OCI-LY3 (cell line): ENCODE results near the gene RAB25.

ENCODE experiments used
- H2AFZ ChIP-seq: fragments of 200-600, 300-600 bp; shearing (Covaris generic); 2 replicates; pipeline ENCODE4 v1.6.0; 2014; ENCODE audit warnings: antibody characterized with exemption, low read depth, low read length
- H3K27ac ChIP-seq: fragments of 200-600, 300-600 bp; sonication (generic); 2 replicates; pipeline ENCODE4 v1.5.1; 2014; ENCODE audit warnings: mild to moderate bottlenecking, low read length, moderate library complexity, mixed read lengths
- H3K27me3 ChIP-seq: fragments of 200-600, 300-600 bp; sonication (generic); 2 replicates; pipeline ENCODE4 v1.6.1; 2014; ENCODE audit warnings: low read depth, low read length, mixed read lengths
- H3K36me3 ChIP-seq: fragments of 200-600, 300-600 bp; sonication (generic); replicated peaks from 2 replicates; pipeline ENCODE3; 2014; ENCODE audit warnings: low read depth, low read length, mixed read lengths
- H3K4me1 ChIP-seq: fragments of 300-600, 200-600 bp; sonication (generic); 2 replicates; pipeline ENCODE4 v1.6.1; 2014; ENCODE audit warnings: low read length, mixed read lengths
- H3K4me2 ChIP-seq: fragments of 200-600, 300-600 bp; sonication (generic); 2 replicates; pipeline ENCODE4 v1.6.1; 2014; ENCODE audit warnings: low read length, mixed read lengths
- H3K4me3 ChIP-seq: fragments of 300-600, 200-600 bp; sonication (generic); 2 replicates; pipeline ENCODE4 v1.5.1; 2014; ENCODE audit warnings: antibody characterized with exemption, mild to moderate bottlenecking, low read length, moderate library complexity
- H3K79me2 ChIP-seq: fragments of 300-600, 200-600 bp; shearing (Covaris generic); 2 replicates; pipeline ENCODE4 v1.6.1; 2014; ENCODE audit warnings: mild to moderate bottlenecking, low read length, mixed read lengths
- H3K9ac ChIP-seq: fragments of 300-600, 200-600 bp; shearing (Covaris generic); 2 replicates; pipeline ENCODE4 v1.6.0; 2014; ENCODE audit warnings: mild to moderate bottlenecking, low read length, moderate library complexity
- H3K9me3 ChIP-seq: fragments of 200-600, 300-600 bp; shearing (Covaris generic); 2 replicates; pipeline ENCODE4 v1.6.1; 2014; ENCODE audit warnings: low read length, mixed read lengths; ENCODE audit not compliant: insufficient read depth
- H4K20me1 ChIP-seq: fragments of 200-600, 300-600 bp; sonication (generic); 2 replicates; pipeline ENCODE4 v1.6.1; 2016; ENCODE audit warnings: low read length, mixed read lengths; ENCODE audit not compliant: insufficient read depth
- EZH2phosphoT487 ChIP-seq: fragments of 200-600 bp; shearing (Covaris generic); IDR thresholded peaks from 2 replicates; pipeline ENCODE4 v1.6.1; 2018; ENCODE audit warnings: antibody characterized with exemption, mixed run types, low read depth
- TF ChIP-seq, protein P1 (sequence below): fragments of 200-600, 300-600 bp; sonication (generic); IDR thresholded peaks from 2 replicates; pipeline ENCODE4 v1.5.1; 2014; ENCODE audit warnings: antibody characterized with exemption, low read length, low read depth

The RAB25 gene

DNA sequence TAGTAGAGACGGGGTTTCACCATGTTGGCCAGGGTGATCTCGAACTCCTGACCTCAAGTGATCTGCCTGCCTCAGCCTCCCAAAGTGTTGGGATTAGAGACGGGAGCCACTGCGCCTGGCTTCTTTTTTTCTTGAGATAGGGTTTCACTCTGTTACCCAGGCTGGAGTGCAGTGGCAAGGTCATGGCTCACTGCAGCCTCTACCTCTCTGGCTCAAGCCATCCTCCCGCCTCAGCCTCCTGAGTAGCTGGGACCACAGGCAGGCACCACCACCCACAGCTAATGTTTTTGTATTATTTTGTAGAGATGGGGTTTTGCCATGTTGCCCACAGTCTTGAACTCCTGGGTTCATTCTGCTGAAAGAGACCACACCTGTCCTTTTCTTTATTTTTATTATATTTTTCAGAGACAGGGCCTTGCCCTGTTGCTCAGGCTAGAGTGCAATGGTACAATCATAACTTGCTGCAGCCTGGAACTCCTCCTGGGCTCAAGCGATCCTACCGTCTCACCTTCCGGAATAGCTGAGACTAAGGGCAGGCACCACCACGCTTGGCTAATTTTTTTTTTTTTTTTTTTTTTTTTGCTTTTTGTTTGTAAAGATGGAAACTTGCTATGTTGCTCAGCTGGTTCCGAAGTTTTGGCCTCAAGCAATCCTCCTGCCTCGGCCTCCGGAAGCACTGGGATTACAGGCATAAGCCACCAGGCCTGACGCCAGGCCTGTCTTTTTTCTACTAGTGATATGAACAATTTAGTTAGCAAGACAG, 56.6 kb downstream of the RAB25 start:
- Histone ChIP-seq H3K4me2 (no peak overlapping the region), H3K79me2 (no peaks in the 10 kb centered on the region), H3K9me3 (no peaks in the 10 kb centered on the region), H4K20me1 (no peaks in the 10 kb centered on the region), H3K27me3 (peaks cover 46% of the 10 kb centered on the region), H3K4me3 (no peak overlapping the region), H2AFZ (no peak overlapping the region), H3K36me3 (no peaks in the 10 kb centered on the region), H3K9ac (no peak overlapping the region), H3K4me1 (peaks cover 22% of the 10 kb centered on the region), H3K27ac (no peak overlapping the region)
- TF ChIP-seq EZH2phosphoT487, result no peak
- TF ChIP-seq, protein P1, sequence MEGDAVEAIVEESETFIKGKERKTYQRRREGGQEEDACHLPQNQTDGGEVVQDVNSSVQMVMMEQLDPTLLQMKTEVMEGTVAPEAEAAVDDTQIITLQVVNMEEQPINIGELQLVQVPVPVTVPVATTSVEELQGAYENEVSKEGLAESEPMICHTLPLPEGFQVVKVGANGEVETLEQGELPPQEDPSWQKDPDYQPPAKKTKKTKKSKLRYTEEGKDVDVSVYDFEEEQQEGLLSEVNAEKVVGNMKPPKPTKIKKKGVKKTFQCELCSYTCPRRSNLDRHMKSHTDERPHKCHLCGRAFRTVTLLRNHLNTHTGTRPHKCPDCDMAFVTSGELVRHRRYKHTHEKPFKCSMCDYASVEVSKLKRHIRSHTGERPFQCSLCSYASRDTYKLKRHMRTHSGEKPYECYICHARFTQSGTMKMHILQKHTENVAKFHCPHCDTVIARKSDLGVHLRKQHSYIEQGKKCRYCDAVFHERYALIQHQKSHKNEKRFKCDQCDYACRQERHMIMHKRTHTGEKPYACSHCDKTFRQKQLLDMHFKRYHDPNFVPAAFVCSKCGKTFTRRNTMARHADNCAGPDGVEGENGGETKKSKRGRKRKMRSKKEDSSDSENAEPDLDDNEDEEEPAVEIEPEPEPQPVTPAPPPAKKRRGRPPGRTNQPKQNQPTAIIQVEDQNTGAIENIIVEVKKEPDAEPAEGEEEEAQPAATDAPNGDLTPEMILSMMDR, result no peak

DNA sequence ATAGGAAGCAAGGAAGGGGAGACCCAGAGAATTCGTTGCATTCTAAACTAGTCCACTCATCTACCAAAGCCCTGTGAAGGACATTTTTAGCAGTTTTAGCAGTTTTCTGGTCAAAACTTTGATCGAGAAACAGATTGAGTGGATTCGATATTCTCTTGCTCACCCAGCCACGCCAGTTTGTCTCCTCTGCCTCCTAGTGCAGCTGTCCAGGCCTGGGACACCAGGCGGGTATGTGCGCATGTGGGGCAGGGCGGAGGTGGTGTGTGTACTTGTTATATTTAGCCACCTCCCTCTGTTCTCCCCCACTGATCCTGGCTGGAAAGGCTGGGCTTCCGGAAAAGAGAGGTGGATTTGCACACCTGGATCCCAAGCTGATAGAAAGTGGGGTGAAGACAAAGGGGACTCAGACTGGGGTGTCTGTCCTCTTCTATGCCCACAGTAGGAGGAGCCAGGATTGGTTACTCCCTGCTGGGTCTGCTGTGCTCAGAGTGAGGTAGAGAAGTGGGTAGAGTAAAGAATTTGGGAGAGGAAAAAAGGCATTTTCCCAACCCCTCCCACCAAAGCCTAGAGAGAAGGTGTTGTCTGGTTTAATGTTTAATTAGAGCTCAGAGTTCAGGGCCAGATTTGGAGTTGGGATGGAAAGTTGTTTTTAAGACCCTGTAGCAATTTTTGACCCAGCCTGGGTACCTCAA, 57.4 kb downstream of the RAB25 start:
- Histone ChIP-seq H2AFZ (no peak overlapping the region), H3K27me3 (peaks cover 49% of the 10 kb centered on the region), H3K9me3 (no peaks in the 10 kb centered on the region), H3K4me3 (no peak overlapping the region), H4K20me1 (no peaks in the 10 kb centered on the region), H3K4me2 (no peak overlapping the region), H3K4me1 (peaks cover 27% of the 10 kb centered on the region), H3K27ac (no peak overlapping the region), H3K36me3 (no peaks in the 10 kb centered on the region), H3K9ac (no peak overlapping the region), H3K79me2 (no peaks in the 10 kb centered on the region)
- TF ChIP-seq, protein P1, result no peak
- TF ChIP-seq EZH2phosphoT487, result no peak

DNA sequence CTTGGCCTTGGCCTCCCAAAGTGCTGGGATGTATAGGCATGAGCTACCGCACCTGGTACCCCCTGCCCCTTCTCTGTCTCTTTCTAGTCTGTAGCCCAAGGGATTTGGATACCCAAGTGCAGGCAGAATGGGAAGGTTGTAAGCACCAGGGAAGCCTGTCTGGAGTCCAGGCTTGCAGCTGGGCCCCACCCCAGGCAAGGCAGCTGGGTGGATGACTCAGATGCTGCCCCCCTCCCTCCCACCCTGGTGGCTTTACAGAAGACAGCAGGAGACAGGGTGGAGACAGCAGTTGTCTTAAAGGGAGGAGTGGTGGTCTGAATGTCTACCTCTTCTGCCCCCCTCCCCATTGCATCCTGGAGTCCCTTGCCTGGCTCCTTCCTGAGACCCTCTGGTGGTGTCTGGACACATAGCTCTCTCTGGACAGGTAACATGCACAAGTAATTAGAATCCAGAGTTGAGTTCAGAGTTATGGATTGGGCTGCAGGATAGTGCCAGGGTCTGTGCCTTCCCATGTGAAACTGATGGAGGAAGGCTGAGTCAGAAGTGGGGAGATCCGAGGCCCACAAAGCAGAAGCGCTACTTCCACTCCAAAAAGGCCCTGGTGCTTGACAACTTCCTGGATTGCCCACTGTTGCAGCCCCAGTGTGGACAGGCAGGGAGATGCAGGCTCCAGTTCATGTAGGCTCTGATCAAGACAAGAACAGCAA, 58.7 kb downstream of the RAB25 start:
- no peaks in the 10 kb centered on the region for H4K20me1 ChIP-seq
- H2AFZ ChIP-seq, result no peak overlapping the region
- H3K4me2 ChIP-seq, result peak overlapping the region; percentile 29
- H3K36me3 ChIP-seq, result no peaks in the 10 kb centered on the region
- no peak overlapping the region for H3K4me3 ChIP-seq
- no peak overlapping the region for H3K9ac ChIP-seq
- no peaks in the 10 kb centered on the region for H3K79me2 ChIP-seq
- H3K27me3 ChIP-seq, result peaks cover 46% of the 10 kb centered on the region
- no peak overlapping the region for H3K27ac ChIP-seq
- no peaks in the 10 kb centered on the region for H3K9me3 ChIP-seq
- no peak for TF ChIP-seq EZH2phosphoT487
- TF ChIP-seq, protein P1, result no peak
- peaks cover 39% of the 10 kb centered on the region for H3K4me1 ChIP-seq
